ENCODE data around the gene PANX3.

PANX3 gene

GRCh38 chr11:124622531-124623451 lies 11.6 kb downstream of the PANX3 start, which contains the start of gene TBRG1:
TSS of gene TBRG1 (plus strand) at chr11:124622864. CDS start at chr11:124623084, 220 bp downstream.
- DNase-seq = peak; percentile 78

- no peak for DNase-seq
Observed at GRCh38 chr11:124623861-124624525, 12.8 kb downstream of the PANX3 start.

- no peak for DNase-seq
Observed at GRCh38 chr11:124625504-124626168, 14.4 kb downstream of the PANX3 start.

- no peak for DNase-seq
Observed at GRCh38 chr11:124627546-124627945, 16.3 kb downstream of the PANX3 start.

- DNase-seq = no peak
Observed at GRCh38 chr11:124629961-124630360, 18.7 kb downstream of the PANX3 start.

- no peak for DNase-seq
Observed at GRCh38 chr11:124633355-124633754, 22.1 kb downstream of the PANX3 start.

- no peak for DNase-seq
Observed at GRCh38 chr11:124635932-124636331, 24.7 kb downstream of the PANX3 start.

- no peak for DNase-seq
Observed at GRCh38 chr11:124638500-124638899, 27.3 kb downstream of the PANX3 start.

GRCh38 chr11:124639186-124639585 lies 28.0 kb downstream of the PANX3 start:
- DNase-seq = no peak

GRCh38 chr11:124640666-124641065 lies 29.4 kb downstream of the PANX3 start:
- no peak for DNase-seq

- DNase-seq = no peak
Observed at GRCh38 chr11:124642628-124643027, 31.4 kb downstream of the PANX3 start.

- DNase-seq = no peak
Observed at GRCh38 chr11:124643042-124643604, 31.9 kb downstream of the PANX3 start.

GRCh38 chr11:124643605-124644425 lies 32.6 kb downstream of the PANX3 start:
- DNase-seq = no peak

- DNase-seq = peak; percentile 14
Observed at GRCh38 chr11:124644426-124645280, 33.4 kb downstream of the PANX3 start.

GRCh38 chr11:124646148-124646547 lies 34.9 kb downstream of the PANX3 start:
- no peak for DNase-seq

GRCh38 chr11:124648610-124649009 lies 37.4 kb downstream of the PANX3 start:
- DNase-seq = no peak

GRCh38 chr11:124656774-124657630 lies 45.8 kb downstream of the PANX3 start:
- DNase-seq = no peak

GRCh38 chr11:124657904-124658303 lies 46.7 kb downstream of the PANX3 start:
- DNase-seq = no peak

- no peak for DNase-seq
Observed at GRCh38 chr11:124658501-124658900, 47.3 kb downstream of the PANX3 start.

GRCh38 chr11:124658986-124659385 lies 47.8 kb downstream of the PANX3 start:
- no peak for DNase-seq

Measured in stimulated activated CD4-positive, alpha-beta T cell treated with anti-CD3 and anti-CD28 coated beads, Interleukin-4, amount 100 ng/mL, for 1 hour (primary cell).